IMR-90 (cell line): ENCODE results near the gene PEF1. TPM values are rescaled to one million over a fixed set of nuclear protein-coding genes. Genes with fewer than 3 reads are reported as not detected.

ENCODE experiments used
- ATAC-seq: fragments of 200-7000 bp; cut with Tn5 transposase; 2 replicates; pipeline ENCODE4 v1.9.1; 2020; ENCODE audit warnings: low read depth, mild to moderate bottlenecking, moderate library complexity
- BruUV-seq: library from RNA; stranded (reverse); fragments of 400-500 nt; replicated peaks from 2 replicates; lab custom pipeline; 2021; lab: Mats Ljungman, UMichigan
- CTCF ChIA-PET: fragments of 300-600 bp; formaldehyde crosslinking; extraction: SDS; loops from one replicate; lab custom pipeline; 2021; ENCODE audit warnings: antibody characterized with exemption; lab: Yijun Ruan, JAX
- POLR2A ChIA-PET: fragments of 300-600 bp; sonication (Branson Sonifier 250); formaldehyde crosslinking; loops from one replicate; lab custom pipeline; 2022; ENCODE audit warnings: antibody characterized with exemption; ENCODE audit not compliant: unreplicated experiment; lab: Charles Lee
- DNase-seq: peaks from one replicate; pipeline ENCODE4 v3.0.0; 2013
- H2AFZ ChIP-seq: replicated peaks from 2 replicates; pipeline ENCODE3; 2013; ENCODE audit warnings: low read length, mild to moderate bottlenecking; ENCODE audit not compliant: poor library complexity
- H2AK5ac ChIP-seq: 2 replicates; pipeline ENCODE4 v1.6.1; 2013; ENCODE audit warnings: low read depth, low read length, inconsistent platforms
- H2AK9ac ChIP-seq: replicated peaks from 2 replicates; pipeline ENCODE3; 2013; ENCODE audit warnings: mild to moderate bottlenecking, low read depth, low read length, moderate library complexity; ENCODE audit not compliant: poor library complexity
- H2BK120ac ChIP-seq: 2 replicates; pipeline ENCODE4 v1.6.1; 2013; ENCODE audit warnings: low read depth, low read length, inconsistent platforms
- H2BK15ac ChIP-seq: 3 replicates; pipeline ENCODE4 v1.6.1; 2013; ENCODE audit warnings: low read depth, low read length, inconsistent platforms
- H2BK20ac ChIP-seq: 2 replicates; pipeline ENCODE4 v1.6.1; 2013; ENCODE audit warnings: low read depth, mild to moderate bottlenecking, inconsistent platforms, low read length, moderate library complexity
- H2BK5ac ChIP-seq: 2 replicates; pipeline ENCODE4 v1.6.1; 2013; ENCODE audit warnings: mild to moderate bottlenecking, low read depth, low read length, inconsistent platforms; ENCODE audit not compliant: poor library complexity, severe bottlenecking
- H3K14ac ChIP-seq: replicated peaks from 2 replicates; pipeline ENCODE4 v1.6.1; 2013; ENCODE audit warnings: low read depth, low read length, inconsistent platforms
- H3K18ac ChIP-seq: 2 replicates; pipeline ENCODE4 v1.6.1; 2013; ENCODE audit warnings: low read depth, low read length, control low read depth
- H3K23ac ChIP-seq: 2 replicates; pipeline ENCODE4 v1.6.1; 2013; ENCODE audit warnings: low read depth, low read length, inconsistent platforms
- H3K27ac ChIP-seq: 2 replicates; pipeline ENCODE4 v1.5.1; 2013; ENCODE audit warnings: mild to moderate bottlenecking, control low read depth, low read length; ENCODE audit not compliant: insufficient read depth
- H3K27me3 ChIP-seq: 2 replicates; pipeline ENCODE4 v1.6.1; 2013; ENCODE audit warnings: low read length; ENCODE audit not compliant: control insufficient read depth, insufficient read depth
- H3K36me3 ChIP-seq: 2 replicates; pipeline ENCODE4 v1.6.1; 2013; ENCODE audit warnings: low read length, mixed read lengths; ENCODE audit not compliant: control insufficient read depth, insufficient read depth
- H3K4ac ChIP-seq: 2 replicates; pipeline ENCODE4 v1.6.1; 2013; ENCODE audit warnings: low read depth, low read length, inconsistent platforms
- H3K4me1 ChIP-seq: 2 replicates; pipeline ENCODE4 v1.6.1; 2013; ENCODE audit warnings: low read length, mixed read lengths; ENCODE audit not compliant: control insufficient read depth, insufficient read depth
- H3K4me2 ChIP-seq: 2 replicates; pipeline ENCODE4 v1.6.1; 2013; ENCODE audit warnings: low read depth, mild to moderate bottlenecking, control low read depth, low read length, moderate library complexity
- H3K4me3 ChIP-seq: 2 replicates; pipeline ENCODE4 v1.5.1; 2013; ENCODE audit warnings: low read depth, mild to moderate bottlenecking, control low read depth, low read length, moderate library complexity; ENCODE audit not compliant: insufficient read depth
- H3K56ac ChIP-seq: 2 replicates; pipeline ENCODE4 v1.6.1; 2013; ENCODE audit warnings: low read length, inconsistent platforms; ENCODE audit not compliant: insufficient read depth; ENCODE audit errors: extremely low read depth
- H3K79me1 ChIP-seq, 2 experiments: 2 replicates each; pipeline ENCODE4 v1.6.1; 2013; ENCODE audit warnings: low read length in 2 of 2, inconsistent platforms in 1 of 2, low read depth in 1 of 2
- H3K9ac ChIP-seq: 2 replicates; pipeline ENCODE4 v1.6.1; 2013; ENCODE audit warnings: low read depth, low read length, control low read depth
- H3K9me1 ChIP-seq: 2 replicates; pipeline ENCODE4 v1.6.1; 2013; ENCODE audit warnings: low read length, inconsistent platforms; ENCODE audit not compliant: insufficient read depth
- H3K9me3 ChIP-seq: 2 replicates; pipeline ENCODE4 v1.6.1; 2013; ENCODE audit warnings: low read length; ENCODE audit not compliant: control insufficient read depth, insufficient read depth
- H4K20me1 ChIP-seq: 2 replicates; pipeline ENCODE4 v1.6.1; 2013; ENCODE audit warnings: low read length, inconsistent platforms; ENCODE audit not compliant: insufficient read depth
- H4K5ac ChIP-seq: 2 replicates; pipeline ENCODE4 v1.6.1; 2013; ENCODE audit warnings: mild to moderate bottlenecking, low read depth, low read length, control low read depth
- H4K8ac ChIP-seq, 2 experiments: 2 replicates each; pipeline ENCODE4 v1.6.1; 2013; ENCODE audit warnings: low read depth in 2 of 2, low read length in 2 of 2, control low read depth in 1 of 2, inconsistent platforms in 1 of 2
- H4K91ac ChIP-seq: 2 replicates; pipeline ENCODE4 v1.6.1; 2013; ENCODE audit warnings: low read depth, low read length, inconsistent platforms; ENCODE audit not compliant: insufficient read depth
- BHLHE40 ChIP-seq: fragments of 150-350 bp; IDR thresholded peaks from 2 replicates; pipeline ENCODE4 v1.6.1; 2016; ENCODE audit warnings: mild to moderate bottlenecking, low read depth, low read length
- CEBPB ChIP-seq: IDR thresholded peaks from 2 replicates; pipeline ENCODE4 v1.6.1; 2012; ENCODE audit warnings: low read depth, low read length, improper control_type of control experiment
- CHD1 ChIP-seq: IDR thresholded peaks from 2 replicates; pipeline ENCODE4 v1.6.1; 2012; ENCODE audit warnings: low read depth, low read length, improper control_type of control experiment
- CTCF ChIP-seq: conservative IDR thresholded peaks from 2 replicates; pipeline ENCODE4 v1.5.1; 2012; ENCODE audit warnings: mild to moderate bottlenecking, low read depth, low read length, improper control_type of control experiment
- ELK1 ChIP-seq: fragments of 150-350 bp; IDR thresholded peaks from 2 replicates; pipeline ENCODE4 v1.6.1; 2016; ENCODE audit warnings: low read depth, mild to moderate bottlenecking, low read length, moderate library complexity, borderline replicate concordance
- FOS ChIP-seq: fragments of 150-350 bp; IDR thresholded peaks from 2 replicates; pipeline ENCODE4 v1.6.1; 2016; ENCODE audit warnings: low read depth, low read length
- MAFK ChIP-seq: IDR thresholded peaks from 2 replicates; pipeline ENCODE4 v1.6.1; 2012; ENCODE audit warnings: low read depth, low read length, improper control_type of control experiment
- MAZ ChIP-seq: IDR thresholded peaks from 2 replicates; pipeline ENCODE4 v1.6.1; 2012; ENCODE audit warnings: low read depth, mild to moderate bottlenecking, low read length, improper control_type of control experiment, moderate library complexity, borderline replicate concordance
- MXI1 ChIP-seq: IDR thresholded peaks from 2 replicates; pipeline ENCODE4 v1.6.1; 2012; ENCODE audit warnings: low read depth, mild to moderate bottlenecking, low read length, moderate library complexity, borderline replicate concordance
- NFE2L2 ChIP-seq: fragments of 150-350 bp; IDR thresholded peaks from 2 replicates; pipeline ENCODE4 v1.6.1; 2016; ENCODE audit warnings: low read depth, mild to moderate bottlenecking, low read length
- POLR2A ChIP-seq: IDR thresholded peaks from 2 replicates; pipeline ENCODE4 v1.6.1; 2012; ENCODE audit warnings: mild to moderate bottlenecking, low read depth, low read length
- RAD21 ChIP-seq: IDR thresholded peaks from 2 replicates; pipeline ENCODE4 v1.6.1; 2012; ENCODE audit warnings: low read length, improper control_type of control experiment
- RCOR1 ChIP-seq: IDR thresholded peaks from 2 replicates; pipeline ENCODE4 v1.6.1; 2012; ENCODE audit warnings: mild to moderate bottlenecking, low read length, improper control_type of control experiment; ENCODE audit not compliant: insufficient replicate concordance
- RFX5 ChIP-seq: IDR thresholded peaks from 2 replicates; pipeline ENCODE4 v1.8.0; 2012; ENCODE audit warnings: low read depth, mild to moderate bottlenecking, low read length, moderate library complexity
- SMC3 ChIP-seq: fragments of 150-350 bp; IDR thresholded peaks from 2 replicates; pipeline ENCODE4 v1.6.1; 2016; ENCODE audit warnings: low read depth, mild to moderate bottlenecking, antibody characterized with exemption, low read length, moderate library complexity
- USF2 ChIP-seq: fragments of 150-350 bp; IDR thresholded peaks from 2 replicates; pipeline ENCODE4 v1.6.1; 2017; ENCODE audit warnings: mild to moderate bottlenecking, antibody characterized with exemption, low read length, low read depth
- WGBS, 2 experiments: methylation state at CpG; one replicate each; pipeline versions ENCODE4 v1.1.5 to v1.1.7; 2013; ENCODE audit warnings: missing lambda C conversion rate in 2 of 2; ENCODE audit not compliant: insufficient read length in 1 of 2; ENCODE audit errors: extremely low coverage in 2 of 2; 5-methylcytosine and 5-hydroxymethylcytosine counted together
- dilution Hi-C: fragments of 300-500 bp; cut with HindIII; formaldehyde crosslinking; loops from one replicate; pipeline ENCODE4 v1.14.3; 2018; ENCODE audit warnings: low sequenced_read_pairs; ENCODE audit not compliant: unreplicated experiment
- in situ Hi-C: fragments of 300-500 bp; cut with MboI; formaldehyde crosslinking; loops from 3 replicates; pipeline ENCODE4 v1.14.3; 2019; ENCODE audit warnings: low sequenced_read_pairs, inconsistent platforms, mixed read lengths
- intact Hi-C: fragments of 100-400 bp; cut with micrococcal nuclease; formaldehyde crosslinking; loops from 2 replicates; pipeline ENCODE4 v1.10.0; 2022
- polyA plus RNA-seq, 3 experiments: library from polyadenylated mRNA; depleted of rRNA; stranded (reverse); fragments of >200 nt; gene quantifications; 2 replicates each; pipeline ENCODE4 v1.2.3, GENCODE V29; 2012; ENCODE audit warnings: low replicate concordance in 1 of 3
- total RNA-seq: library from RNA; depleted of rRNA; stranded (reverse); fragments of >200 nt; gene quantifications from 2 replicates; pipeline ENCODE4 v1.2.3, GENCODE V29; 2012

The PEF1 gene
- total and polyA plus RNA-seq, 2 of the 4 experiments (the other 2 are of a cell fraction), result 84.2 to 104 TPM

GRCh38 chr1:31671561-31672201, 27.0 kb upstream of the PEF1 start:
- H3K4me1 ChIP-seq, result peaks cover 10% of the 10 kb centered on the region; the same call in 1 of the 2 replicates
- H3K79me1 ChIP-seq, result peaks cover 0 to under 1% of the 10 kb centered on the region in 2 experiments; a peak in 1 of 4 replicates

More at GRCh38 chr1:31671561-31672201, 27.0 kb upstream of the PEF1 start:
- Histone ChIP-seq H3K9ac (no peak overlapping the region), H4K91ac (no peak overlapping the region), H3K4me2 (no peak overlapping the region), H2AK5ac (no peak overlapping the region), H4K20me1 (no peaks in the 10 kb centered on the region), H2BK15ac (no peak overlapping the region), H3K27ac (no peak overlapping the region), H3K9me1 (peaks cover 7% of the 10 kb centered on the region; the same call in 1 of the 2 replicates), H3K18ac (no peak overlapping the region), H4K5ac (no peak overlapping the region), H2AK9ac (peak overlapping the region; percentile 34), H3K9me3 (no peaks in the 10 kb centered on the region), H3K23ac (no peak overlapping the region), H3K4ac (no peak overlapping the region), H2AFZ (no peak overlapping the region), H3K27me3 (no peaks in the 10 kb centered on the region), H3K56ac (no peak overlapping the region), H4K8ac (no peak overlapping the region), H3K14ac (no peak overlapping the region), H2BK5ac (no peak overlapping the region), H2BK20ac (no peak overlapping the region), H3K36me3 (peaks cover 69% of the 10 kb centered on the region), H3K4me3 (no peak overlapping the region), H2BK120ac (no peak overlapping the region)
- no TSS peak for BruUV-seq
- CTCF ChIA-PET, result no interaction called here
- in situ Hi-C loops (no loop called here), dilution Hi-C loops (no loop called here), intact Hi-C loops (no loop called here)
- peak; percentile 13 for DNase-seq
- ATAC-seq, result no peak
- TF ChIP-seq USF2 (no peak), CHD1 (no peak), FOS (no peak), POLR2A (no peak), RAD21 (no peak), ELK1 (no peak), BHLHE40 (no peak), CTCF (no peak), MAZ (no peak), RCOR1 (no peak), SMC3 (no peak), MAFK (no peak), CEBPB (no peak), RFX5 (no peak), NFE2L2 (no peak), MXI1 (no peak)
- POLR2A ChIA-PET, result no interaction called here
- 60% methylated on average over 3 of the region's 8 CpGs; no CpG with 5 or more reads in 1 of the 2 experiments for WGBS, 2 experiments
